Caco-2 (cell line): Measurements from ENCODE around the gene WDFY2. TPM values are rescaled to one million over a fixed set of nuclear protein-coding genes. Genes with fewer than 3 reads are reported as not detected.

ENCODE experiments used
- BruUV-seq: library from RNA; stranded (reverse); fragments of 400-500 nt; replicated peaks from 2 replicates; lab custom pipeline; 2021; lab: Mats Ljungman, UMichigan
- CTCF ChIA-PET: fragments of 300-600 bp; sonication (Branson Sonifier 250); formaldehyde crosslinking; loops from one replicate; lab custom pipeline; 2022; ENCODE audit warnings: antibody characterized with exemption; lab: Charles Lee
- POLR2A ChIA-PET: fragments of 300-600 bp; sonication (Branson Sonifier 250); formaldehyde crosslinking; loops from one replicate; lab custom pipeline; 2022; ENCODE audit warnings: antibody characterized with exemption; lab: Charles Lee
- DNase-seq, 2 experiments: peaks; one replicate each; pipeline versions ENCODE4 v3.0.0 to v3.0.0-alpha.2; 2020 to 2022
- H3K27me3 ChIP-seq: replicated peaks from 2 replicates; pipeline ENCODE4 v1.6.0; 2011; ENCODE audit warnings: low read length; ENCODE audit not compliant: control insufficient read depth, insufficient read depth
- H3K36me3 ChIP-seq: 2 replicates; pipeline ENCODE4 v1.5.1; 2011; ENCODE audit warnings: low read length; ENCODE audit not compliant: control insufficient read depth, insufficient read depth
- H3K4me1 ChIP-seq: fragments of 250-450 bp; sonication (Bioruptor Pico); 2 replicates; pipeline ENCODE4 v1.5.1; 2020; ENCODE audit warnings: mild to moderate bottlenecking
- H3K4me3 ChIP-seq: 2 replicates; pipeline ENCODE4 v1.5.1; 2011; ENCODE audit warnings: low read depth, mild to moderate bottlenecking, control low read depth, low read length
- H3K9me3 ChIP-seq: fragments of 250-450 bp; sonication (Bioruptor Pico); 2 replicates; pipeline ENCODE4 v1.5.1; 2020; ENCODE audit warnings: mild to moderate bottlenecking, moderate library complexity
- H3K27ac Mint-ChIP-seq: one replicate; pipeline ENCODE4 v1.8.0; 2022; ENCODE audit warnings: mixed read lengths; ENCODE audit not compliant: unreplicated experiment
- H3K27me3 Mint-ChIP-seq: one replicate; pipeline ENCODE4 v1.8.0; 2022; ENCODE audit warnings: mixed read lengths; ENCODE audit not compliant: insufficient read depth, unreplicated experiment
- H3K36me3 Mint-ChIP-seq: one replicate; pipeline ENCODE4 v1.8.0; 2022; ENCODE audit warnings: mild to moderate bottlenecking, mixed read lengths; ENCODE audit not compliant: insufficient read depth, unreplicated experiment
- H3K4me1 Mint-ChIP-seq: one replicate; pipeline ENCODE4 v1.8.0; 2022; ENCODE audit warnings: low read depth, mixed read lengths; ENCODE audit not compliant: unreplicated experiment
- H3K4me3 Mint-ChIP-seq: one replicate; pipeline ENCODE4 v1.8.0; 2022; ENCODE audit warnings: mild to moderate bottlenecking, moderate library complexity, mixed read lengths; ENCODE audit not compliant: unreplicated experiment
- H3K9me3 Mint-ChIP-seq: one replicate; pipeline ENCODE4 v1.8.0; 2022; ENCODE audit warnings: mixed read lengths; ENCODE audit not compliant: unreplicated experiment
- intact Hi-C: fragments of 100-400 bp; cut with micrococcal nuclease; formaldehyde crosslinking; loops from one replicate; pipeline ENCODE4 v1.10.0; 2022; ENCODE audit not compliant: unreplicated experiment
- total RNA-seq: library from RNA; stranded (reverse); gene quantifications from 2 replicates; pipeline ENCODE4 v1.2.3, GENCODE V29; 2022
- TF ChIP-seq, protein P1 (sequence below), 2 experiments: fragments of 200-600 bp in 1 of 2; IDR thresholded peaks; 1 replicate in 1 of 2; 2 replicates in 1 of 2; pipeline versions ENCODE4 v1.5.1 to v1.8.0; 2011 to 2022; ENCODE audit warnings: antibody characterized with exemption in 1 of 2, control low read depth in 1 of 2, inconsistent platforms in 1 of 2, low read depth in 1 of 2, low read length in 1 of 2, mild to moderate bottlenecking in 1 of 2, moderate library complexity in 1 of 2; ENCODE audit not compliant: insufficient read depth in 1 of 2, severe bottlenecking in 1 of 2, unreplicated experiment in 1 of 2

The WDFY2 gene
- total RNA-seq, 1 experiment from 2014 or later, result 9.2 TPM

GRCh38 chr13:51778392-51778791, 194.1 kb downstream of the WDFY2 start:
- no peak for DNase-seq
- Histone ChIP-seq H3K27me3 (no peaks in the 10 kb centered on the region), H3K4me1 (peaks cover 10% of the 10 kb centered on the region; the same call in 1 of the 2 replicates), H3K4me3 (no peak overlapping the region), H3K9me3 (no peaks in the 10 kb centered on the region), H3K36me3 (no peaks in the 10 kb centered on the region)
- Mint-ChIP-seq H3K4me1 (peaks cover 11% of the 10 kb centered on the region), H3K4me3 (no peak overlapping the region), H3K36me3 (no peaks in the 10 kb centered on the region), H3K27me3 (no peaks in the 10 kb centered on the region), H3K9me3 (no peaks in the 10 kb centered on the region), H3K27ac (no peak overlapping the region)
- BruUV-seq, result no TSS peak
- ChIA-PET POLR2A (no interaction called here), CTCF (no interaction called here)
- TF ChIP-seq, protein P1, sequence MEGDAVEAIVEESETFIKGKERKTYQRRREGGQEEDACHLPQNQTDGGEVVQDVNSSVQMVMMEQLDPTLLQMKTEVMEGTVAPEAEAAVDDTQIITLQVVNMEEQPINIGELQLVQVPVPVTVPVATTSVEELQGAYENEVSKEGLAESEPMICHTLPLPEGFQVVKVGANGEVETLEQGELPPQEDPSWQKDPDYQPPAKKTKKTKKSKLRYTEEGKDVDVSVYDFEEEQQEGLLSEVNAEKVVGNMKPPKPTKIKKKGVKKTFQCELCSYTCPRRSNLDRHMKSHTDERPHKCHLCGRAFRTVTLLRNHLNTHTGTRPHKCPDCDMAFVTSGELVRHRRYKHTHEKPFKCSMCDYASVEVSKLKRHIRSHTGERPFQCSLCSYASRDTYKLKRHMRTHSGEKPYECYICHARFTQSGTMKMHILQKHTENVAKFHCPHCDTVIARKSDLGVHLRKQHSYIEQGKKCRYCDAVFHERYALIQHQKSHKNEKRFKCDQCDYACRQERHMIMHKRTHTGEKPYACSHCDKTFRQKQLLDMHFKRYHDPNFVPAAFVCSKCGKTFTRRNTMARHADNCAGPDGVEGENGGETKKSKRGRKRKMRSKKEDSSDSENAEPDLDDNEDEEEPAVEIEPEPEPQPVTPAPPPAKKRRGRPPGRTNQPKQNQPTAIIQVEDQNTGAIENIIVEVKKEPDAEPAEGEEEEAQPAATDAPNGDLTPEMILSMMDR (IDR thresholded peaks at IDR 0.05; ENCODE audit: insufficient read depth in 1 of 2, low read depth in 1 of 2, low read length in 1 of 2, severe bottlenecking in 1 of 2, unreplicated experiment in 1 of 2), result no peak
- intact Hi-C loops, result no loop called here

DNA sequence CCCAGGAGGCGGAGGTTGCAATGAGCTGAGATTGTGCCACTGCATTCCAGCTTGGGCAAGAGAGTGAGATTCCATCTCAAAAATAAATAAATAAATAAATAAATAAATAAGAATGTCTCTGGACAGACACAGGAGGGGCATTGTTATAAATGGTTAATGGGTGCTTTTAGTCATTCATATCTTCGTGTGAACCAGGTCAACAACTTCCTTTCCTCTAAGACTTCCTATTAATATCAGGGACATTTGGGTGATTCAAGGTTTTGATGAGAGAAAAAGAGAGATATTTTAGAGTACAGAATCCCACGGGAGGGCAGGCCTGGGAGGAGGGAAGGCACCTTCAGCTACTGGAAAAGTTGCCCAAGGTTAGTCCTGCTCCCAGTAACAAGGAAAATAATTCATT, 195.8 kb downstream of the WDFY2 start:
- ChIA-PET POLR2A (no interaction called here), CTCF (no interaction called here)
- H3K9me3 ChIP-seq, result no peaks in the 10 kb centered on the region
- H3K4me3 Mint-ChIP-seq, result no peak overlapping the region
- H3K36me3 ChIP-seq, result no peaks in the 10 kb centered on the region
- no peaks in the 10 kb centered on the region for H3K36me3 Mint-ChIP-seq
- no TSS peak for BruUV-seq
- no peaks in the 10 kb centered on the region for H3K27me3 ChIP-seq
- no peaks in the 10 kb centered on the region for H3K27me3 Mint-ChIP-seq
- no peak for DNase-seq
- TF ChIP-seq, protein P1 (IDR thresholded peaks at IDR 0.05; ENCODE audit: insufficient read depth in 1 of 2, low read depth in 1 of 2, low read length in 1 of 2, severe bottlenecking in 1 of 2, unreplicated experiment in 1 of 2), result no peak
- H3K4me1 ChIP-seq, result peaks cover 10% of the 10 kb centered on the region; the same call in 1 of the 2 replicates
- H3K4me3 ChIP-seq, result no peak overlapping the region
- H3K9me3 Mint-ChIP-seq, result no peaks in the 10 kb centered on the region
- H3K27ac Mint-ChIP-seq, result no peak overlapping the region
- intact Hi-C loops, result loop anchor here (5.0 kb wide), 2 partner anchors 188 to 328 kb away; partner anchors contain the start of gene INTS6
- H3K4me1 Mint-ChIP-seq, result peaks cover 11% of the 10 kb centered on the region

GRCh38 chr13:51781246-51782022, 197.2 kb downstream of the WDFY2 start:
- CTCF ChIA-PET, result interaction anchor here (0.5 kb wide), 1 partner anchor 17 kb away, joined by 3 read pairs; no protein-coding TSS in a partner anchor
- Mint-ChIP-seq H3K27me3 (no peaks in the 10 kb centered on the region), H3K9me3 (no peaks in the 10 kb centered on the region), H3K4me1 (peaks cover 11% of the 10 kb centered on the region), H3K36me3 (no peaks in the 10 kb centered on the region), H3K27ac (no peak overlapping the region), H3K4me3 (no peak overlapping the region)
- Histone ChIP-seq H3K9me3 (no peaks in the 10 kb centered on the region), H3K4me1 (peaks cover 10% of the 10 kb centered on the region; the same call in 1 of the 2 replicates), H3K4me3 (no peak overlapping the region), H3K36me3 (no peaks in the 10 kb centered on the region), H3K27me3 (no peaks in the 10 kb centered on the region)
- no TSS peak for BruUV-seq
- TF ChIP-seq, protein P1 (IDR thresholded peaks at IDR 0.05; ENCODE audit: insufficient read depth in 1 of 2, low read depth in 1 of 2, low read length in 1 of 2, severe bottlenecking in 1 of 2, unreplicated experiment in 1 of 2), result peak; percentile 18 to 23
- no peak for DNase-seq
- intact Hi-C loops, result loop anchor here (5.0 kb wide), 2 partner anchors 189 to 329 kb away; partner anchors contain the start of gene INTS6
- POLR2A ChIA-PET, result no interaction called here
